T-helper 2 cell treated with Interferon-gamma antibody and Interleukin-4, amounts not matched to agents 100 ng/mL and 5 ng/mL, for 36 hours (primary cell): ENCODE results near the gene PPAT. TPM values are rescaled to one million over a fixed set of nuclear protein-coding genes. Genes with fewer than 3 reads are reported as not detected.
"Not testable (repeated sequence)": the region's sequence is repeated elsewhere in the genome, so short reads cannot be mapped to it uniquely, and the experiment has no call there.

Experiments
- intact Hi-C: fragments of 100-400 bp; cut with micrococcal nuclease; formaldehyde crosslinking; loops from one replicate; pipeline ENCODE4 v1.15.1; 2023
- total RNA-seq: library from RNA; stranded (reverse); gene quantifications from 2 replicates; pipeline ENCODE4 v1.2.3, GENCODE V29; 2022

The PPAT gene
- 32.9 and 38.5 TPM in 2 replicates for total RNA-seq

- intact Hi-C loops: loop anchor here (1.0 to 5.0 kb wide), 9 partner anchors 10 to 1038 kb away; partner anchors contain the start of genes AASDH, CEP135, EXOC1 and REST
Measured at GRCh38 chr4:56435140-56435926, at the start of gene PPAT. PPAT (minus strand) TSS chr4:56435615; CDS start chr4:56435477, 138 bp downstream.

GRCh38 chr4:56480691-56481090 lies 45.3 kb upstream of the PPAT start:
- intact Hi-C loops: no loop called here

- intact Hi-C loops: no loop called here
Measured at GRCh38 chr4:56477192-56477702, 41.8 kb upstream of the PPAT start.

GRCh38 chr4:56475917-56476316 lies 40.5 kb upstream of the PPAT start:
- intact Hi-C loops: no loop called here

- intact Hi-C loops: loop anchor here (5.0 kb wide), 2 partner anchors 63 to 922 kb away; partner anchors contain the start of gene CLOCK
Measured at GRCh38 chr4:56469489-56470210, 34.2 kb upstream of the PPAT start.

GRCh38 chr4:56468097-56468422 lies 32.6 kb upstream of the PPAT start:
- intact Hi-C loops: loop anchor here (5.0 kb wide), 2 partner anchors 64 to 921 kb away; partner anchors contain the start of gene CLOCK

- intact Hi-C loops: loop anchor here (1.0 to 5.0 kb wide), 9 partner anchors 31 to 920 kb away; partner anchors contain the start of genes AASDH, CLOCK, EXOC1 and PAICS
Measured at GRCh38 chr4:56467284-56468096, 32.1 kb upstream of the PPAT start, which contains the start of gene SRP72. SRP72 (plus strand) TSS chr4:56467617; CDS start chr4:56467636, 19 bp downstream.

GRCh38 chr4:56466910-56467283 lies 31.5 kb upstream of the PPAT start:
- intact Hi-C loops: loop anchor here (1.0 to 5.0 kb wide), 9 partner anchors 31 to 920 kb away; partner anchors contain the start of genes AASDH, CLOCK, EXOC1 and PAICS

- intact Hi-C loops: loop anchor here (2.0 to 5.0 kb wide), 3 partner anchors 66 to 919 kb away; partner anchors contain the start of genes CLOCK and POLR2B
Measured at GRCh38 chr4:56466296-56466761, 30.9 kb upstream of the PPAT start.

- intact Hi-C loops: loop anchor here (2.0 to 5.0 kb wide), 3 partner anchors 67 to 918 kb away; partner anchors contain the start of genes CLOCK and POLR2B
Measured at GRCh38 chr4:56465599-56466295, 30.3 kb upstream of the PPAT start.

GRCh38 chr4:56464581-56464980 lies 29.2 kb upstream of the PPAT start:
- intact Hi-C loops: no loop called here

- intact Hi-C loops: no loop called here
Measured at GRCh38 chr4:56463711-56464110, 28.3 kb upstream of the PPAT start.

GRCh38 chr4:56462157-56462556 lies 26.7 kb upstream of the PPAT start:
- intact Hi-C loops: no loop called here

GRCh38 chr4:56460085-56460484 lies 24.7 kb upstream of the PPAT start:
- intact Hi-C loops: no loop called here

GRCh38 chr4:56450342-56450741 lies 14.9 kb upstream of the PPAT start:
- intact Hi-C loops: no loop called here

- intact Hi-C loops: not testable (repeated sequence)
Measured at GRCh38 chr4:56449475-56449874, 14.1 kb upstream of the PPAT start.

GRCh38 chr4:56448301-56448700 lies 12.9 kb upstream of the PPAT start:
- intact Hi-C loops: no loop called here

- intact Hi-C loops: no loop called here
Measured at GRCh38 chr4:56445699-56446098, 10.3 kb upstream of the PPAT start.

- intact Hi-C loops: no loop called here
Measured at GRCh38 chr4:56444719-56445118, 9.3 kb upstream of the PPAT start.

- intact Hi-C loops: no loop called here
Measured at GRCh38 chr4:56440983-56441382, 5.6 kb upstream of the PPAT start.
